ENCODE results near the gene TRPC1.

The TRPC1 gene

DNA sequence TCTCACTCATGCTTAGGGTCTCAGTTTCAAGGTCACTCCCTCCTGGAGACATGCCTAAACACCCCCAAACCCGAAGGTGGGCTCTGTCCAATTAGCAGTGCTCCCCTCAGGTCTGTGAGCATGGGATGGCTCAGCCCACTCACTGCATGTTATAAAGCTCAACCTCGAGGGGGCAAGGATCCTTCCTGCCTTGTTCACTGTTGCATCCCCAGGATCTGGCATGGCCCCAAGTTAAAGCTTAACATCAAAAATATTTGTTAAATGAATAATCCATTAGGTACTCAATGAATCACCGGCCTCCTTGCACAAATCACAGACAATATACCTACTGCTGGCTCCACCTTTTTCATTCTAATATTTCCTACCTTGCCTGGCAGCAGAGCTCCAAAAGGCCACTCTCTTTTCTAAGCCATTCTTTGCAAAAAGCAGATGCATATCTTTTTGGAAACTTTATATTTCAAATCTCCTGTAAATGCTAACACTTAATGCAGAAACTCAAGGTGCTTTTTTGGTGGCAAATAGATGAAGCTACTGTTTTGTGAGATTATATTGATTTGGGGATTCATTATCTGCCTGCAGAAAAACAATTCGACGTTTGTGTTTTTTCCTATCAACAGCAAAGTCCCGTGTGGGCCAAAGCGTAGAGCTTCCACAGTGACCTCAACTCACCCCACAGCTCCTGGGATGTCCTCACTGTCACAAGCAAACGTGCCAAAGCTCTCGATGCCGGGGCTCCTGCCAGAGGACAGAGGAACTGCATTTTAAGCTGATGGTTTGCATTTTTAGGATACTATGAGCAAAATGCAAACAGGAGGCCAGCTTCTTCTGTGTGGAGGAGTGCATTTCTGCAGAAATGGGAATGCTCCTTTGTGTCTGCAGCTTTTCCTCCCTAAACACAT, 129.7 kb downstream of the TRPC1 start:
- Histone ChIP-seq H4K20me1 (ENCODE audit: insufficient read depth, low read length) (no peaks in the 10 kb centered on the region), H3K9ac (ENCODE audit: low read depth, low read length) (no peak overlapping the region), H3K4me1 (ENCODE audit: insufficient read depth, low read length) (no peaks in the 10 kb centered on the region), H3K9me3 (ENCODE audit: insufficient read depth, low read length, severe bottlenecking) (no peaks in the 10 kb centered on the region), H3K27ac (ENCODE audit: low read length) (no peak overlapping the region), H3K4me2 (ENCODE audit: insufficient read depth, low read length) (no peak overlapping the region), H2AFZ (ENCODE audit: low read depth, low read length) (no peak overlapping the region), H3K36me3 (ENCODE audit: insufficient read depth, low read length) (no peaks in the 10 kb centered on the region), H3K27me3 (ENCODE audit: insufficient read depth, low read length, poor library complexity) (peaks cover 22% of the 10 kb centered on the region), H3K79me2 (ENCODE audit: insufficient read depth, low read length) (no peaks in the 10 kb centered on the region), H3K4me3 (ENCODE audit: low read depth in 1 of 2, low read length in 2 of 2) (no peak overlapping the region)
- ATAC-seq (ENCODE audit: insufficient read depth, low read depth) (no peak), DNase-seq (no peak)
- TF ChIP-seq, protein P1, sequence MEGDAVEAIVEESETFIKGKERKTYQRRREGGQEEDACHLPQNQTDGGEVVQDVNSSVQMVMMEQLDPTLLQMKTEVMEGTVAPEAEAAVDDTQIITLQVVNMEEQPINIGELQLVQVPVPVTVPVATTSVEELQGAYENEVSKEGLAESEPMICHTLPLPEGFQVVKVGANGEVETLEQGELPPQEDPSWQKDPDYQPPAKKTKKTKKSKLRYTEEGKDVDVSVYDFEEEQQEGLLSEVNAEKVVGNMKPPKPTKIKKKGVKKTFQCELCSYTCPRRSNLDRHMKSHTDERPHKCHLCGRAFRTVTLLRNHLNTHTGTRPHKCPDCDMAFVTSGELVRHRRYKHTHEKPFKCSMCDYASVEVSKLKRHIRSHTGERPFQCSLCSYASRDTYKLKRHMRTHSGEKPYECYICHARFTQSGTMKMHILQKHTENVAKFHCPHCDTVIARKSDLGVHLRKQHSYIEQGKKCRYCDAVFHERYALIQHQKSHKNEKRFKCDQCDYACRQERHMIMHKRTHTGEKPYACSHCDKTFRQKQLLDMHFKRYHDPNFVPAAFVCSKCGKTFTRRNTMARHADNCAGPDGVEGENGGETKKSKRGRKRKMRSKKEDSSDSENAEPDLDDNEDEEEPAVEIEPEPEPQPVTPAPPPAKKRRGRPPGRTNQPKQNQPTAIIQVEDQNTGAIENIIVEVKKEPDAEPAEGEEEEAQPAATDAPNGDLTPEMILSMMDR (IDR thresholded peaks at IDR 0.05; ENCODE audit: borderline replicate concordance, extremely low read depth, low read length, poor library complexity, severe bottlenecking), result no peak
- TF ChIP-seq EZH2 (IDR thresholded peaks at IDR 0.05; ENCODE audit: borderline replicate concordance, low read depth, low read length, severe bottlenecking), result no peak

DNA sequence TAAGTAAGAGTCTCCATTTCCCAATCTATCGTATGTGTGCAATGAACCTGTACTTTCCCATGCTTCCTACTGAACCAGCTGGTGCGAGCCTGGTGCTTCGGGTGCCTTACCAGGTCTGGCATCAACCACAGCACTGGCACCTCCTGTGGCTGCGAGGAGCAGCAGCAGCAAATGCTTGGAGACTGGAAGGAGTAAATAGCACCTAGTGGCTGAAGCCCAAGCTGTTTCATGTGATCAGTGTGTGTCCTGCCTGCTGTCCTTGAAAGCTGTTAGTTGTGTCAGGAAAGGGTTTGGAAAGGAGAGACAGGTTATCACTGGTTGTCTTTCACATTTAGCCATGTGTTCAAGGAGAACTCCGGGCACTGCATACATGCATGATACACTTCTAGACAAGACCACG, 133.2 kb downstream of the TRPC1 start:
- no peaks in the 10 kb centered on the region for H3K36me3 ChIP-seq (ENCODE audit: insufficient read depth, low read length)
- H3K9me3 ChIP-seq (ENCODE audit: insufficient read depth, low read length, severe bottlenecking), result no peaks in the 10 kb centered on the region
- peak; percentile 14 for DNase-seq
- H3K9ac ChIP-seq (ENCODE audit: low read depth, low read length), result no peak overlapping the region
- no peaks in the 10 kb centered on the region for H3K4me1 ChIP-seq (ENCODE audit: insufficient read depth, low read length)
- H3K27me3 ChIP-seq (ENCODE audit: insufficient read depth, low read length, poor library complexity), result peaks cover 34% of the 10 kb centered on the region
- H4K20me1 ChIP-seq (ENCODE audit: insufficient read depth, low read length), result no peaks in the 10 kb centered on the region
- no peak overlapping the region for H3K4me2 ChIP-seq (ENCODE audit: insufficient read depth, low read length)
- H3K27ac ChIP-seq (ENCODE audit: low read length), result no peak overlapping the region
- TF ChIP-seq, protein P1 (IDR thresholded peaks at IDR 0.05; ENCODE audit: borderline replicate concordance, extremely low read depth, low read length, poor library complexity, severe bottlenecking), result peak; percentile 40
- TF ChIP-seq EZH2 (IDR thresholded peaks at IDR 0.05; ENCODE audit: borderline replicate concordance, low read depth, low read length, severe bottlenecking), result no peak
- no peak overlapping the region for H2AFZ ChIP-seq (ENCODE audit: low read depth, low read length)
- no peaks in the 10 kb centered on the region for H3K79me2 ChIP-seq (ENCODE audit: insufficient read depth, low read length)
- peak; percentile 67; the same call in 2 of the 3 replicates for ATAC-seq (ENCODE audit: insufficient read depth, low read depth)
- H3K4me3 ChIP-seq (ENCODE audit: low read depth in 1 of 2, low read length in 2 of 2), result no peak overlapping the region

All from DND-41 (cell line).